Neural cell (in vitro differentiated cells): Measurements from ENCODE around the gene SNX32.

Experiments used
- CTCF ChIP-seq: fragments of 450-650 bp; IDR thresholded peaks from 2 replicates; pipeline ENCODE4 v1.5.1; 2014; ENCODE audit warnings: antibody characterized with exemption, mild to moderate bottlenecking, moderate library complexity; ENCODE audit not compliant: poor library complexity, severe bottlenecking
- EP300 ChIP-seq: fragments of 450-650 bp; conservative IDR thresholded peaks from 2 replicates; pipeline ENCODE4 v1.6.1; 2014; ENCODE audit warnings: antibody characterized with exemption, mild to moderate bottlenecking, moderate library complexity; ENCODE audit not compliant: poor library complexity, severe bottlenecking
- EZH2 ChIP-seq: fragments of 200-600, 300-800 bp; shearing (Covaris generic), sonication (generic); IDR thresholded peaks from 2 replicates; pipeline ENCODE4 v1.6.1; 2014; ENCODE audit warnings: antibody characterized with exemption, low read length, borderline replicate concordance, mild to moderate bottlenecking; ENCODE audit not compliant: insufficient read depth, poor library complexity, severe bottlenecking
- MXI1 ChIP-seq: fragments of 450-650 bp; conservative IDR thresholded peaks from 2 replicates; pipeline ENCODE4 v1.6.1; 2014; ENCODE audit warnings: antibody characterized with exemption, mild to moderate bottlenecking; ENCODE audit not compliant: poor library complexity, severe bottlenecking
- POLR2AphosphoS5 ChIP-seq: IDR thresholded peaks from 2 replicates; pipeline ENCODE4 v1.6.1; 2012
- RAD21 ChIP-seq: fragments of 450-650 bp; conservative IDR thresholded peaks from 2 replicates; pipeline ENCODE4 v1.6.1; 2014; ENCODE audit warnings: antibody characterized with exemption, mild to moderate bottlenecking, moderate library complexity
- REST ChIP-seq: IDR thresholded peaks from 2 replicates; pipeline ENCODE4 v1.6.1; 2012; ENCODE audit warnings: borderline replicate concordance
- SMC3 ChIP-seq: fragments of 450-650 bp; conservative IDR thresholded peaks from 2 replicates; pipeline ENCODE4 v1.6.1; 2014; ENCODE audit warnings: antibody characterized with exemption, mild to moderate bottlenecking, moderate library complexity; ENCODE audit not compliant: poor library complexity
- TAF1 ChIP-seq: IDR thresholded peaks from 2 replicates; pipeline ENCODE4 v1.6.1; 2012; ENCODE audit warnings: low read depth

GRCh38 chr11:65808744-65809341 lies 24.9 kb upstream of the SNX32 start:
- TF ChIP-seq MXI1: no peak
- TF ChIP-seq CTCF: no peak
- no peak for TF ChIP-seq POLR2AphosphoS5
- no peak for TF ChIP-seq EP300
- TF ChIP-seq RAD21: no peak
- no peak for TF ChIP-seq TAF1
- TF ChIP-seq REST: no peak
- TF ChIP-seq EZH2: no peak
- no peak for TF ChIP-seq SMC3
